Measurements from ENCODE around the gene USP14.
"Not testable (repeated sequence)": the region's sequence is repeated elsewhere in the genome, so short reads cannot be mapped to it uniquely, and the experiment has no call there.

Gene USP14

DNA sequence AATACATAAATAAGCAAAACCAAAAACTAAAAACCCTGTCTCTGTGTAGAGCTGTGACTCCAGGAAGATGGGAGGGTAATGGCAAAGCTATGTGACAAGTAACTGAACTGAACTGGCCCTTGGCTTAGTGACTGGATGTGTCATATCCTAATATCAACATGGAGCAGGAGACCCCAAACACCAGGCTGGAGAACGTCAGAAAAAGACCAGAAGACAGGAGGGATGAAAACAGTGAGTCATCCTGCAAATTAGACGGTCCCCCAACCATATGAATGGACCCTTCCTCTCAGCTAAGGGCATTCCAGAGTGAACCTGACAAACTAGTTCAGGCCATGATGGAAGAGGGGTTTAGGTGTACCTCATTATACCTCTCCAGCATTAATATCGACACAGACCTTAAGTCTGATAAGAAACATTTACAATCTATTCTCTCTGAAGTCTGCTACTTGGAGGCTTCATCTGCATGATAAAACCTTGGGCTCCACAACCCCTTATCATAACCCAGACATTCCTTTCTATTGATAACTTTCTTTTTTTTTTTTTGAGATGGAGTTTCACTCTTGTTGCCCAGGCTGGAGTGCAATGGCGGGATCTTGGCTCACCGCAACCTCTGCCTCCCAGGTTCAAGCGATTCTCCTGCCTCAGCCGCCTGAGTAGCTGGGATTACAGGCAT lies 15.6 kb upstream of the USP14 start:
- not testable (repeated sequence) for H3K4me1 Mint-ChIP-seq (ENCODE audit: low read depth); H3K27ac Mint-ChIP-seq

DNA sequence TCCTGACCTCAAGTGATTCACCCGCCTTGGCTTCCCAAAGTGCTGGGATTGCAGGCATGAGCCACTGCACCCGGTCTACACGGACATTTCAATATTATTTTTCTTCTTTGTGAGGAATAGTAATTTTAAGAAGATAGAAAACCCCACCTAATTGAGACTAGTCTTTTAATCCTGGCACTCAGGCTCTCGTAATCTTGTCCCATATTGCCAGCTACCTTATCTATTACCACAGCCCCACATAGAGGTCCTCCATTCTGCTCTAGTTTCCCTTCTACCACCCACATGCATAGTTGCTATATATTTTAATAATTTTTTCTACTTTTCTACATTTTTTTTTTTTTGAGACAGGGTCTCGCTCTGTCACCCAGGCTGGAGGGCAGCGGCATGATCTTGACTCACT lies 9.5 kb upstream of the USP14 start:
- Mint-ChIP-seq H3K4me3 (no peak overlapping the region), H3K36me3 (ENCODE audit: low read depth) (no peaks in the 10 kb centered on the region), H3K27ac (no peak overlapping the region), H3K4me1 (ENCODE audit: low read depth) (no peaks in the 10 kb centered on the region), H3K27me3 (peaks cover 8% of the 10 kb centered on the region), H3K9me3 (no peaks in the 10 kb centered on the region)
- no peak for DNase-seq

More for the DNA sequence above, 15.6 kb upstream of the USP14 start:
- H3K9me3 Mint-ChIP-seq; H3K36me3 Mint-ChIP-seq (ENCODE audit: low read depth); H3K4me3 Mint-ChIP-seq; DNase-seq: not testable (repeated sequence)
- H3K27me3 Mint-ChIP-seq: peaks cover 15% of the 10 kb centered on the region

DNA sequence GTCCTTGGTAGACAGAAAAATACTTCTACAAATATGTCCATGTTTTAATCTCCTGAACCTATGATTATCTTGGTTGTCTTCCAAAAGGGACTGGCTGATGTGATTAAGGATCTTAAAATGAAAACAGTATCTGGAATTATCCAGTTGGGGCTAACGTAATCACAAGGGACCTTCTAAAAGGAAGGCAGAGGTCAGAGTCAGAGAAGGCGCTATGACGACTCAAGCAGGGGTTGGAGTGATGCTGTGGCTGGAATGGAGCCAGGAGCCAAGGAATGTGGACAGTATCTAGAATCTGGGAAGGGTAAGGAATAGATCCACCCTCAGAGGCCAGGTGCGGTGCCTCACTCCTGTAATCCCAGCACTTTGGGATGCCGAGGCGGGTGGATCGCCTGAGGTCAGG lies 4.2 kb upstream of the USP14 start:
- Mint-ChIP-seq H3K4me3 (no peak overlapping the region), H3K4me1 (ENCODE audit: low read depth) (peaks cover 12% of the 10 kb centered on the region), H3K36me3 (ENCODE audit: low read depth) (peaks cover 4% of the 10 kb centered on the region), H3K27ac (no peak overlapping the region), H3K9me3 (peaks cover 2% of the 10 kb centered on the region), H3K27me3 (peaks cover 4% of the 10 kb centered on the region)
- no peak for DNase-seq

DNA sequence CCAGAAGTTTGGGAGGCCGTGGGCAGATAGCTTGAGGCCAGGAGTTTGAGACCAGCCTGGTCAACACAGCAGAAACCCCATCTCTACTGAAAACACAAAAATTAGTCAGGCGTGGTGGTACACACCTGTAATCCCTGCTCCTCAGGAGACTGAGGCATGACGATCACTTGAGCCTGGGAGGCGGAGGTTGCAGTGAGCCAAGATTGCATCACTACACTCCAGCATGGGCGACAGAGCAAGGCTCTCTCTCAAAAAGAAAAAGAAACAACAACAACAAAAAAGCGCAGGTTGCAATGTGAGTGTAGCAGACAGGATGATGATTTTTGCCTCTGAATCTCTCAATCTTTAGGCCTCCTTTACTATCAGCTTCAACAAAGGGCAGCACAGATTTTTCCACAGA lies 2.7 kb upstream of the USP14 start:
- Mint-ChIP-seq H3K4me1 (ENCODE audit: low read depth) (peaks cover 25% of the 10 kb centered on the region), H3K27me3 (no peaks in the 10 kb centered on the region), H3K4me3 (no peak overlapping the region), H3K27ac (no peak overlapping the region), H3K9me3 (peaks cover 2% of the 10 kb centered on the region), H3K36me3 (ENCODE audit: low read depth) (peaks cover 12% of the 10 kb centered on the region)
- no peak for DNase-seq

DNA sequence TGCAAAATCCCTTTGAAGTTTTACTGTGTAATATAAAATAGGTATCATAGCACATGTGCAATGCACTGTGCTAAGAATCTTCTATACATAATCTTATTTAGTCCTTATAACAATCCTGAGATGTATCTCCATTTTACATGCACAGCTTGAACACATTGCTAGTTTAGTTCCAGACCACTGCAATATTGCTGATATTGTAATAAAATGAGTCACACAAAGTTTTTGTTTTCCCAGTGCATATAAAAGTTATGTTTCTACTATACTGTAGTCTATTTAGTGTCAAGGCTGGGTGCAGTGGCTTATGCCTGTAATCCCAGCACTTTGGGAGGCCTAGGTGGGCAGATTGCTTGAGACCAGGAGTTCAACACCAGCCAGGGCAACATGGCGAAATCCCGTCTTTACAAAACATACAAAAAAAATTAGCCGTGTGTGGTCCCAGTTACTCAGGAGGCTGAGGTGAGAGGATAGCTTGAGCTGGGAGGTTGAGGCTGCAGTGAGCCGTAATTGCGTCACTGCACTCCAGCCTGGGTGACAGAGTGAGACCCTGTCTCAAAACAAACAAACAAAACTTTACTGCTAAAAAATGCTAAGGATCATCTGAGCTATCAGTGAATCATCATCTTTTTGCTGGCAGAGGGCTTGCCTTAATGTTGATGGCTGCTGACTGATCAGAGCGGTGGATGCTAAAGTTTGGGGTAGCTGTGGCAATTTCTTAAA lies 1.7 kb upstream of the USP14 start:
- DNase-seq: no peak
- H3K36me3 Mint-ChIP-seq (ENCODE audit: low read depth): peaks cover 19% of the 10 kb centered on the region
- H3K27me3 Mint-ChIP-seq: no peaks in the 10 kb centered on the region
- H3K4me3 Mint-ChIP-seq: no peak overlapping the region
- H3K4me1 Mint-ChIP-seq (ENCODE audit: low read depth): peaks cover 33% of the 10 kb centered on the region
- H3K27ac Mint-ChIP-seq: no peak overlapping the region
- H3K9me3 Mint-ChIP-seq: peaks cover 2% of the 10 kb centered on the region

DNA sequence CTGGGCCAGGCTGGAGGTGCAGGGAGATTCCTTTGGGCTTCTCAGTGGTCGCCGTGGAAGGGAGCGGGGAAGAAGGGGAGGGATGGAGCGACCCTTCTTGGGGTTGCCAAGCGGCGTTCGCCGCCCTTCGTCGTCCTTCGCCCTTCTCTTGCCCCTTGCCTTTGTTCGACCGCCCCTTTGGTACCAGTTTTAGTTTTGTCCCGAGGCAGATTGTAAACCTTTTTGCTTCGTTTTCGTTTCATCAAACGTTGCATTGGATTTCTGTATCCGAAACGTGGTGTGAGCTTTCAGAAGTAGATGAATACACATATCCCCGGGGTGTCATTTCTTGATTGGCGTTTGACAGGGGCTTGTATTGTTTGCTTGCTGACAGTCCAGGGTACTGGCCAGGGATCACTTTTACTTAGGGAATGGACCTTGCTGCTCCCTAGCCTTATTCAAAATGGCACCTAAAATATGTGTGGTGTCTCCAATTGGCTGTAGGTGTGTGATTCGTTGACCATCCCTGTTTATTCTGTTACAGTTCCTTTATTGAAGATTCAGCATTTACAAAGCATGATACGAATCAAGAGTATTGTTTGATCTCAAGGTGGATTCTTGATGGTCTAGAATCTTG lies 788 bp downstream of the USP14 start:
- DNase-seq: no peak
- Mint-ChIP-seq H3K27me3 (no peaks in the 10 kb centered on the region), H3K4me1 (ENCODE audit: low read depth) (peaks cover 47% of the 10 kb centered on the region), H3K9me3 (peaks cover 2% of the 10 kb centered on the region), H3K27ac (peak overlapping the region; percentile 97), H3K4me3 (peak overlapping the region; percentile 93), H3K36me3 (ENCODE audit: low read depth) (peaks cover 40% of the 10 kb centered on the region)

DNA sequence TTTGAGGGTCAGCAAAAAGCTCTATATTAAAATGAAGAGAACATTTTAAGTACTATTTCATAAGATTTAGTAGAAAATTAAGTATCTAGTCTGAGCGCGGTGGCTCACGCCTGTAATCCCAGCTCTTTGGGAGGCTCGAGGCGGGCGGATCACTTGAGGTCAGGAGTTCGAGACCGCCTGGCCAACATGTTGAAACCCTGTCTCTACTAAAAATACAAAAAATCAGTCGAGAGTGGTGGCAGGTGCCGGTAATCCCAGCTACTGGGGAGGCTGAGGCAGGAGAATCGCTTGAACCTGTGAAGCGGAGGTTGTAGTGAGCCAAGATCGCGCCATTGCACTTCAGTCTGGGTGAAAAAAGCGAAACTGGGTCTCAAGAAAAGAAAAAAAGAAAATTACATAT lies 1.6 kb downstream of the USP14 start:
- no peak for DNase-seq
- Mint-ChIP-seq H3K36me3 (ENCODE audit: low read depth) (peaks cover 47% of the 10 kb centered on the region), H3K4me1 (ENCODE audit: low read depth) (peaks cover 47% of the 10 kb centered on the region), H3K27ac (peak overlapping the region; percentile 97), H3K9me3 (peaks cover 2% of the 10 kb centered on the region), H3K27me3 (no peaks in the 10 kb centered on the region), H3K4me3 (peak overlapping the region; percentile 93)

DNA sequence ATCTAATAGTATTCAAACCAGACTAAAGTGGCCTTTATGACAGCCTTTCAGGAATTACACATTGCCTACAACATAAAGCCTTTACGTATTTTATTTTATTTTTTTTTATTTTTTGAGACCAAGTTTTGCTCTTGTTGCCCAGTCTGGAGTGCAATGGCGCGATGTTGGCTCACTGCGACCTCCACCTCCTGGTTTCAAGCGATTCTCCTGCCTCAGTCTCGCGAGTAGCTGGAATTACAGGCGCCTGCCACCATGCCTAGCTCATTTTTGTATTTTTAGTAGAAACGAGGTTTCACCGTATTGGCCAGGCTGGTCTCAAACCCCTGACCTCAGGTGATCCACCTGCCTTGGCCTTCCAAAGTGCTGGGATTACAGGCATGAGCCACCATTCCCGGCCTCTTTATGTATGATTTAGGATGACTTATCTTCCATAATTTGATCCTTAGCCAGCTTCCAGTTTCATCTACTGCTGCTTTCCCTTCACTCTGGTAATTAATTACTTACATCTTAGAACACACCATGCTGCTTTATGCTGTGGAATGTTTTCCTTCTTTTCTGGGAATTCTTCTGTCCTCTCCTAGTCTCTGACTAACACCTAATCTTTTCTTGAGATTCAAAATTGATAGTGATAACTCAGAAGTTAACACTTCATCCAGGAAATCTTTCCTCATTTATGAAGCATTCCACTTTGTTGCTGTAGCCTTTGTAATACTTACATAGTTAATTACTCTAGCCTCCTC lies 2.6 kb downstream of the USP14 start:
- Mint-ChIP-seq H3K4me3 (peak overlapping the region; percentile 93), H3K4me1 (ENCODE audit: low read depth) (peaks cover 47% of the 10 kb centered on the region), H3K36me3 (ENCODE audit: low read depth) (peaks cover 56% of the 10 kb centered on the region), H3K9me3 (peaks cover 2% of the 10 kb centered on the region), H3K27ac (peak overlapping the region; percentile 79), H3K27me3 (no peaks in the 10 kb centered on the region)
- no peak for DNase-seq

DNA sequence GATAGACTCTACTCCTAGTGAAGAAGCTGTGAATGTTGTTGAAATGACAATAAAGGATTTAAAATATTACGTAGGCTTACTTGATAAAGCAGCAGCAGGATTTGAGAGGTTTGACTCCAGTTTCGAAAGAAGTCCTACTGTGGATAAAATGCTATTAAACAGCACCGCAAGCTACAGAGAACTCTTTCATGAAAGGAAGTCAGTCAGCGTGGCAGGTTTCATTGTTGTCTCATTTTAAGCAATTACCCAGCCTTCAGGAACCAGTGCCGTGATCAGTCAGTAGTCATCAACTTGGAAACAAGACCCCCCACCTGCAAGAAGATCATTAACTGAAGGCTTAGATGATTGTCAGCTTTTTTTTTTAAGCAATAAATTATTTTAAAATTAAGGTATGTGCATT lies 14.0 kb downstream of the USP14 start:
- Mint-ChIP-seq H3K4me1 (ENCODE audit: low read depth) (peaks cover 23% of the 10 kb centered on the region), H3K27me3 (no peaks in the 10 kb centered on the region), H3K4me3 (no peak overlapping the region), H3K9me3 (no peaks in the 10 kb centered on the region), H3K27ac (peak overlapping the region; percentile 45), H3K36me3 (ENCODE audit: low read depth) (peaks cover 82% of the 10 kb centered on the region)
- DNase-seq: no peak

DNA sequence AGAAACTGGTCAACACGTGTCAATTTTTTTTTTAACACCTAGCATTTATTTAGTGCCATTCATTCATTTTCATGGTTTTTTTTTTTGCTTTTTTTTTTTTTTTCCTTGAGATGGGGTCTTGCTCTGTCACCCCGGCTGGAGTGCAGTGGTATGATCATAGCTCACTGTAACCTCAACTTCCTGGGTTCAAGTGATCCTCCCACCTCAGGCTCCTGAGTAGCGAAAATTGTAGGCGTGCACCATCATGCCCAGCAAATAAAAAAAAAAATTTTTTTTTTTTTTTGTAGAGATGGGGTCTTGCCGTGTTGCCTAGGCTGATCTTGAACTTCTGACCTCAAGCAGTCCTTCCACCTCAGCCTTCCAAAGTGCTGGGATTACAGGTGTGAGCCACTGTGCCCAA lies 21.1 kb downstream of the USP14 start:
- DNase-seq: no peak
- H3K27ac Mint-ChIP-seq: no peak overlapping the region
- no peaks in the 10 kb centered on the region for H3K9me3 Mint-ChIP-seq
- peaks cover 84% of the 10 kb centered on the region for H3K36me3 Mint-ChIP-seq (ENCODE audit: low read depth)
- H3K4me3 Mint-ChIP-seq: no peak overlapping the region
- H3K27me3 Mint-ChIP-seq: no peaks in the 10 kb centered on the region
- peaks cover 40% of the 10 kb centered on the region for H3K4me1 Mint-ChIP-seq (ENCODE audit: low read depth)

DNA sequence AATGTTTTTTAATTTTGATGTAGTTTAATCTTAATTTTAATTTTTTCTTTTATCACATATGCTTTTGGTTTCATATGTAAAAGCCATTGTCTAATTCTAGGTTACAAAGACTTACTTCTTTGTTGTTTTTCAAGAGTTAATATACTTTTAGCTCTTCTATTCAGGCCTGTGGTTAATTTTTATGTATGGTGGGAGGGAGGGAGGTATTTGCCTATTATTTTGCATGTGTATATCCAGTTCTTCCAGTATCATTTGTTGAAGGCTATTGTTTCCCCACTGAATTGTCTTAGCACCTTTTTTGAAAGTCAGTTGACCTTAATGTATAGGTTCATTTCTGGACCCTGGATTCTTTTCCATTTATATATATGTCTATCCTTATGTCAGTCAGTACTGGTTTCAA lies 23.4 kb downstream of the USP14 start:
- no peaks in the 10 kb centered on the region for H3K27me3 Mint-ChIP-seq
- no peak overlapping the region for H3K27ac Mint-ChIP-seq

DNA sequence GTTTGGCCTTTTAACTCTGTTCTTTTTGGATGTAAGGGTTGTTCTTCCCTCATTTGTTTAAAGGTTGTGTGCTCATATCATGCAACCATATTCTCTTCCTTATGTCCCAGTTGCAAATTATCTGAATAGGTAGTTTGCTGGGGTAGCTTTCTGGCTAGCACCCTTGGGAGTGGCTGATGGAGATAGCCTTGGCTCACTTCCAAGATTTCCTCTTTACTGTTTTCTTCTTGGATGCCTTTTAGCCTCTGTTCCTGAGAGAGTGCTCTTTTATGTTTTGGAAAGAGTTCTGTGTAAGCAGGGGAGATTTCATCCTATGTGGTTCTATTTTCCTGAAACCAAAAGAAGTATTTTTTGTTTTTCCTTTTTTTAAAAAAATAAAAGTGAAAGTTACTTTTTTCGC lies 25.4 kb downstream of the USP14 start:
- no peaks in the 10 kb centered on the region for H3K27me3 Mint-ChIP-seq
- peaks cover 23% of the 10 kb centered on the region for H3K4me1 Mint-ChIP-seq (ENCODE audit: low read depth)
- H3K27ac Mint-ChIP-seq: no peak overlapping the region
- DNase-seq: no peak
- no peaks in the 10 kb centered on the region for H3K9me3 Mint-ChIP-seq
- peaks cover 86% of the 10 kb centered on the region for H3K36me3 Mint-ChIP-seq (ENCODE audit: low read depth)
- no peak overlapping the region for H3K4me3 Mint-ChIP-seq

More for the DNA sequence above, 23.4 kb downstream of the USP14 start:
- Mint-ChIP-seq H3K36me3 (ENCODE audit: low read depth) (peaks cover 87% of the 10 kb centered on the region), H3K9me3 (no peaks in the 10 kb centered on the region), H3K4me1 (ENCODE audit: low read depth) (peaks cover 29% of the 10 kb centered on the region), H3K4me3 (no peak overlapping the region)
- DNase-seq: no peak

DNA sequence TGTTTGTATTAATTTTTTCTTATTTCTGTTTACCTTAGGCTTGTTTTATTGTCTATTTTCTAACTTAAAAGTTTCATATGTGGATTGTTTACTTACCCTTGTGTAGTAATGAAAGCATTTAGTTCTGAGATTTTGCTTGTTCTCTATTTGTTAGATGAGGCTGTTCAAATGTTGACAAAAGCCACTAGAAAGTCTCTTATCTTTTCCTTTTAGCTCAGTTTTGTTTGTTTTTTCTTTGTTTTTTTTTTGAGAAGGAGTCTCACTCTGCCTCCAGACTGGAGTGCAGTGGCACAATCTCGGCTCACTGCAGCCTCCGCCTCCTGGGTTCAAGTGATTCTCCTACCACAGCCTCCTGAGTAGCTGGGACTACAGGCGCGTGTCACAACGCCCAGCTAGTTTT lies 30.9 kb downstream of the USP14 start:
- H3K9me3 Mint-ChIP-seq: no peaks in the 10 kb centered on the region
- H3K4me3 Mint-ChIP-seq: no peak overlapping the region
- H3K27me3 Mint-ChIP-seq: no peaks in the 10 kb centered on the region
- peaks cover 78% of the 10 kb centered on the region for H3K36me3 Mint-ChIP-seq (ENCODE audit: low read depth)
- peaks cover 20% of the 10 kb centered on the region for H3K4me1 Mint-ChIP-seq (ENCODE audit: low read depth)
- no peak for DNase-seq
- H3K27ac Mint-ChIP-seq: no peak overlapping the region

DNA sequence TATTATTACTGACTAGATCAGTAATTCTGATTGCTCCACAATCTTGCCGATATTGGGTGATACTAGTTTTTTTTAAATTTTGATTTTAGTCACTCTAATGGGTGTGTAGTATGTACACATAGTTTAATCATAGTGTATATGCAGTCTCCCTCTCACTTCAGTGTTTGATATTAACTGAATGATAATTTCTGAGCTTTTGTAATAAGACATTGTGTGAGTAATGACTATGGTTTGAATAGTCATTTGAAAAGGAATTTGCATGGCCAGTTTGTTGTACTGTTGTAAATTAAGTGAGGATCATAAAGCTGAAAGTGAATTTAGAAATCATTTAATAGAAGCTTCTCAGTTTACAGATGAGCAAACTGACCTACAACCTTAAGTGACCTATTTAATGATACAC lies 33.4 kb downstream of the USP14 start:
- Mint-ChIP-seq H3K9me3 (no peaks in the 10 kb centered on the region), H3K4me3 (no peak overlapping the region), H3K36me3 (ENCODE audit: low read depth) (peaks cover 78% of the 10 kb centered on the region), H3K4me1 (ENCODE audit: low read depth) (peaks cover 20% of the 10 kb centered on the region), H3K27me3 (no peaks in the 10 kb centered on the region), H3K27ac (no peak overlapping the region)
- no peak for DNase-seq
